HG03342 (cell line): ENCODE data around the gene PAX7.

ENCODE experiments used
- ATAC-seq: cut with Tn5 transposase; IDR thresholded peaks from one replicate; pipeline ENCODE4 v1.9.1; 2021; ENCODE audit warnings: mild to moderate bottlenecking, moderate library complexity; ENCODE audit not compliant: unreplicated experiment

The PAX7 gene

DNA sequence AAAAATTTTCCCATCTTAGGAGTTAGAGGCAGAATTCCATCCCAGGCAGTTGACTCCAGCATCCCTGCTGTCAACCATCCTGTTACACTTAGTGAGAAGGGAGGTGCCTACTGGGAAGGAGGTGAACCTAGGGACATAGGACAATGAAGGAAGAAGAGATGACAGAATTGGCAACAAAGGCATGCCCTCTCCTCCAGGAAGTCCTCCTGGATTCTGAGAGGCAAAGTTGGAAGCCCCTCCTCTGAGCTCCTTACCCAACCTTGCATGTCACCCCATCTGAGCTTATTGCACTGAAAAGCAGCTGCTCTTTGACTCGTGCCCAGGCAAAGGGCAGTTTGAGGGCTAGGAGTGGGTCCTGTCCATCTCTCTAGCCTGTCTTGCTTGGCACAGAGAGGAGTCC is 66.9 kb downstream of the PAX7 start:
- no peak for ATAC-seq

- no peak for ATAC-seq
These were observed 69.9 kb downstream of the PAX7 start for GRCh38 chr1:18700530-18700929.

DNA sequence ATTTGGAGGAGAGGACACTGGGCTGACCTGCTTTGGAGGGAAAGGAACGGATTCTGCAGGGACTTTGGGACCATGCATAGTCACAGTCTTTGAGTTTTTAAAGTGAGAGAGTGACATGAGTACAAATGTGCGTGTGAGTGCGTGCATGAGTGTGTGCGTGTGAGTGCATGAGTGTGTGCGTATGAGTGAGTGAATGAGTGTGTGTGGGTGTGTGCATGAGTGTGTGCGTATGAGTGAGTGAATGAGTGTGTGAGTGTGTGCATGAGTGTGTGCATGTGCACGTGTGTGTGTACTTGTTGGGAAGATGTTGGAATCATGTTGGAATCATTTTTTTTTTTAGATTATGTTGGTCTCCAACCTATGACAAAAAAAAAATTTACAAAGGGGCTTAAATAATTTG is 70.5 kb downstream of the PAX7 start:
- no peak for ATAC-seq

GRCh38 chr1:18703041-18703621 is 72.5 kb downstream of the PAX7 start:
- no peak for ATAC-seq

- ATAC-seq, result no peak
These were observed 75.2 kb downstream of the PAX7 start for GRCh38 chr1:18705811-18706210.

DNA sequence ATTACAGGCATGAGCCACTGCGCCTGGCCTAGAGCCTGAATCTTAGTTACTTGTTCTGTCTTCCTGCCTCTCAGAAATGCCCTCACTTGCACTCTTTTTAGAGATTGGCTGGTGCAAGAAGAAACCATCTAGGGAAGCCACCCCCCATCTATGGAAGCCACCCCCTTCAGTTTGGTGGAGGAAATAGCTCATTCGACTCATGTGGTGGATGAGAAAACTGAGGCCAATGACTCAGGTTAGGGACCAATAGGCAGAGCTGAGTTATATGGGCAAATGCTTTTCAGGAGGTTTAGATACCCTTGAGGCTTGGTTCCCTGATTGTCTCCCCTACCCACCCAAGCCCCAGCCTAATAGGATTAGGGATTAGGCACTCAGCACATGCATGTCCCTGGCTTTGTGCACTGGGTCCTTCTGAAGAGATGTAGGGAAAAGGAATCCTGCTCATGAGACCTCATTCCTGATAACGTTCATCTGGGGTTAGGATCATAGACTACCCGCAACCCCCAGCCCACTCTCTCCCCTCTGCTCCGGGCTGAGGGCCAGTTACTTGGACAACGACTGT is 77.1 kb downstream of the PAX7 start:
- ATAC-seq, result no peak

DNA sequence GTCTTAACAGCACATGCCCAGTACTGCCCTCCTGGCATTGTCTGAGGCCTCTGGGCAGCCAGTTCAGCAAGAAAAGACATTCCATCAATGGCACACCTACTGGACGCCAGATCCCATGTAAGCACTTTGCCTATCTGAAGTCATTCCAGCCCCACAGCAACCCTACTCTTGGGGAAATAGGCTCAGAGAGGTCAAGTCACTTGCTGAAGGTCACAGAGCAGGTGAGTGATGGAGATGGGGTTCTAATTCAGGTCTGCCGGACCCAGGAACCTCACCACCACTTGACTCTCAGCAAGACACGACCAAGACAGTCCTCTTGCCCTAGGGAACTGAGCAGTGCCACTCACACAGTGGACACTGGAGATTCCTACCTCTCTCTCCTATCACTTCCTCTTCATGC is 79.4 kb downstream of the PAX7 start:
- no peak for ATAC-seq

DNA sequence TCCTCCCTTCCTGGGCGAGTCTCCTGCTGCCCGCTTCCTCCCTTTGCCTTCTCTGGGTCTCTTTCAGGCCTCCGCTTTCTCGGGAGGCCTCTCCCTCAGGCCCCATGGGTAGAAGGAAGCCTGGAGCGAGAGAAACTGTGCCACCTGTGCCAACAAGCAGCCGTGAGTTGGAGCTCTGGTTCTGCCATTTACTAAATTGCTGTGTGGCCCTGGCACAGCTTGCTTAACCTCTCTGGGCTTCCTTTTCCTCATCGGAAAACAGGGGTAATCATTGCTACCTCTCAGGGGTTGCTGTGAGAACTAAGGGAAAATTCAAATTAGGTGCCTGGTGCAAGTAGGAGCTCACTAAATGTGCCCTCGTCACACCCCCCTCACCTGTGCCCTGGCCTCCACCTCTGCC is 80.4 kb downstream of the PAX7 start:
- no peak for ATAC-seq

- no peak for ATAC-seq
These were observed 81.0 kb downstream of the PAX7 start for GRCh38 chr1:18711536-18712251.

- no peak for ATAC-seq
These were observed 81.6 kb downstream of the PAX7 start for GRCh38 chr1:18712252-18712600.

GRCh38 chr1:18714404-18715175 is 83.9 kb downstream of the PAX7 start:
- ATAC-seq, result no peak

- ATAC-seq, result no peak
These were observed 85.6 kb downstream of the PAX7 start for GRCh38 chr1:18716112-18716784.

DNA sequence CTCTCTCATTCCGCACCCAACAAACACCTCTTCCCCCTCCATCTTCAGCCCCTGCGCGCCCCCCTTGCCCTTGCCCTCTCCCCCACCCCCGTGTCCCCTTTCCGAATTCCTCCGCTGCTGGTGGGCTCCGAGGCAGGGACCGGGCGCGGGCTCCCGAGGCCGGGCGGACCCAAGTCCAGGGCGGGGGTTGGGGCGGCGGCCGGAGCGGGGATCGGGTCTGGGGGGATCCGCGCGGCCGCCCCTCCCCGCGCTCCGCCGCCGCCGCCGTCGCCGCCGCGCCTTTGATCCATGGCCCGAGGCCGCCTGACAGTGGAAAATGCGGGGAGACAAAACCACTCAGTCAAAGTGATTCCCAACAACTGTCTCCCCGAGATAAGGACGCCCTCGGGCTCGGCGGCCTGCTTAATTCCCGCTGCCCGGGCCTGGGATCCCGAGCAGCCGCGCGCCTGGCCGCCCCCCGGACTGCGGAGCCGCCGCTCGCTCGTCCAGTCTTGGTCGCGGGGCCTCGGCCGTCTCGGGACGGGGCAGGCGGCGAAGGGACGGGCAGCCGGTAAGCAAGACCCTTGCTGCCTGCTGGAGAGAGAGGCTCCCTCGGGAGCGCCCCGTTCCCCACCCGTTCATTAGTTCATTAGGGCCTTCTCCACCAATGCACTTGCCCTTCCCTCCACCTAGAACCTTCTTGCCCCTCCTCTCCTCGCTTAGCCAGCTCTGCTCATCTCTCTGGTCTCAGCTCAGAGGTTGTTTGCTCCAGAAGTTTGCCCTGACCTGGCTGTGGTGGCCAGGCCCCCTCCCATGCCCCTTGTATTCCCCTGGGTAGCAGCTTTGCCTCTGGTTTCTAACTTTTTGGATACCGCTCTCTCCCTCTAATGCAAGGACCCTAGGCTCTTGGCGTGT is 86.4 kb downstream of the PAX7 start:
- ATAC-seq, result no peak

GRCh38 chr1:18719786-18720451 is 89.3 kb downstream of the PAX7 start:
- no peak for ATAC-seq

DNA sequence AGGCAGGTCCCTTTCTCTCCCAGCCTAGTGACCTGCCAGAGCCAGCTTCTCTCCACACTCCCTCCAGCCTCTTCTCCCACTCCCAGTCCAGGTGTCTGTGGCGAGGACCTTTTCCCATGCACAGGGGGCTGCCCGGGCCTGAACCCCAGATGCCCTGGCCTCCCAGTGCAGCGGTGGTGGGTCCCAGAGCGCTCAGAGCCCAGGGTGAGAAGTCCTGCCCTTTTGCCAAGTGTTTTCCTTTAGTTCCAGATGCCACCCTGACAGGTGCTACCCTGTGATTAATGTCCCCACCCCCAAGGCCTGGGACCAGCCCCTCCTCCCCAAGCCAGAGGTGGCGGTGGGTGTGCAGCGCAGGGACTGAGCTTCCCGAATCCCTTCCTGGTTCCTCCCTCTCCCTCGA is 90.4 kb downstream of the PAX7 start:
- ATAC-seq, result no peak

DNA sequence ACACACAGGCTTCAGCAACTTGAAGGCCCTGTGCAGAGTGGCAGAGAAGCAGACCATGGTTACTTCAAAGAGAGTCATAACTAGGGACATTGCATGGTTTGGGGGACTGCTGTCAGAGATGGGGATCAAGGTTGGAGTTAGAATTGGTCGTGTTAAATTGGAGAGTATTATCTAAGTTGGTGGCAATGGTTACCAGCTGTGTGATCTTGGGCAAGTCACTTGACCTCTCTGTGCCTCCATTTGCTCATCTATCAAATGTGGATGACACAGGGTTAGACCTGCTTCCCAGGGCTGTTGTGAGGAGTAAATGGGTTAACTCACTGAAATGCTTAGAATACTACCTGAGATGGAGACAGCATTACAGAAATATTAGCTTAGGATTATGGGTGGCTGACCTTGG is 91.1 kb downstream of the PAX7 start:
- no peak for ATAC-seq

- ATAC-seq, result no peak
These were observed 91.6 kb downstream of the PAX7 start for GRCh38 chr1:18722270-18722669.

GRCh38 chr1:18723206-18723605 is 92.6 kb downstream of the PAX7 start:
- ATAC-seq, result no peak

- ATAC-seq, result no peak
These were observed 93.2 kb downstream of the PAX7 start for GRCh38 chr1:18723701-18724411.
